Measurements from ENCODE around the gene NSD1. TPM values are rescaled to one million over a fixed set of nuclear protein-coding genes. Genes with fewer than 3 reads are reported as not detected.

The NSD1 gene
- total RNA-seq, 3 donors from 2014 or later: 59.3 to 103 (median 69.7) TPM

DNA sequence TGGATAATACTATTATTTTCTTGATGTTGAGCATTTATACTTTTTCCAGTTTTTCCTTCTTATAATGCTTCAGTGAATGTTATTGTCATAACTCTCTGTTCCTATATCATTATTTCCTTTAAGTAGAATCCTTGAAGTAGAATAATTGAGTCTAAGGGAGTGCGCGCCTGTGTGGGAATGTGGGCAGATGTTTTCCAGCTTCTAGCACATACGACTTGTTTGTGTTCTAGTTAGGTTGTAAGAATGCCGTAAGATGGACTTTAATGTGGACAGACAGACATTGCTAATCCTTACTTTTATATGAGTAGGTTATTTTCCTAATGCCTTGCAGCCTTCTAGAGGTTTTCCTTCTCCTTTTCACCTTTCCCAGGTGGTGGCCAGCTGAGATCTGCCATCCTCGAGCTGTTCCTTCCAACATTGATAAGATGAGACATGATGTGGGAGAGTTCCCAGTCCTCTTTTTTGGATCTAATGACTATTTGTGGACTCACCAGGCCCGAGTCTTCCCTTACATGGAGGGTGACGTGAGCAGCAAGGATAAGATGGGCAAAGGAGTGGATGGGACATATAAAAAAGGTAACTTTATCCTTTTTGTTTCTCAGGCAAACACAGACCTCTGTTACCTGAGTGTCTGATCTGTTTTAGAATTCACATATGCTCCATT is 135.8 kb downstream of the NSD1 start:
- H3K36me3 ChIP-seq (ENCODE audit: low read depth): no peaks in the 10 kb centered on the region
- no peaks in the 10 kb centered on the region for H3K4me1 ChIP-seq (ENCODE audit: low read depth)
- no peak for ATAC-seq
- no peaks in the 10 kb centered on the region for H3K9me3 ChIP-seq
- DNase-seq: no peak
- TF ChIP-seq, protein P1, sequence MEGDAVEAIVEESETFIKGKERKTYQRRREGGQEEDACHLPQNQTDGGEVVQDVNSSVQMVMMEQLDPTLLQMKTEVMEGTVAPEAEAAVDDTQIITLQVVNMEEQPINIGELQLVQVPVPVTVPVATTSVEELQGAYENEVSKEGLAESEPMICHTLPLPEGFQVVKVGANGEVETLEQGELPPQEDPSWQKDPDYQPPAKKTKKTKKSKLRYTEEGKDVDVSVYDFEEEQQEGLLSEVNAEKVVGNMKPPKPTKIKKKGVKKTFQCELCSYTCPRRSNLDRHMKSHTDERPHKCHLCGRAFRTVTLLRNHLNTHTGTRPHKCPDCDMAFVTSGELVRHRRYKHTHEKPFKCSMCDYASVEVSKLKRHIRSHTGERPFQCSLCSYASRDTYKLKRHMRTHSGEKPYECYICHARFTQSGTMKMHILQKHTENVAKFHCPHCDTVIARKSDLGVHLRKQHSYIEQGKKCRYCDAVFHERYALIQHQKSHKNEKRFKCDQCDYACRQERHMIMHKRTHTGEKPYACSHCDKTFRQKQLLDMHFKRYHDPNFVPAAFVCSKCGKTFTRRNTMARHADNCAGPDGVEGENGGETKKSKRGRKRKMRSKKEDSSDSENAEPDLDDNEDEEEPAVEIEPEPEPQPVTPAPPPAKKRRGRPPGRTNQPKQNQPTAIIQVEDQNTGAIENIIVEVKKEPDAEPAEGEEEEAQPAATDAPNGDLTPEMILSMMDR (IDR thresholded peaks at IDR 0.05): no peak
- H3K4me3 ChIP-seq: no peak overlapping the region
- intact Hi-C loops (cut with DNase I, micrococcal nuclease): no loop called here

DNA sequence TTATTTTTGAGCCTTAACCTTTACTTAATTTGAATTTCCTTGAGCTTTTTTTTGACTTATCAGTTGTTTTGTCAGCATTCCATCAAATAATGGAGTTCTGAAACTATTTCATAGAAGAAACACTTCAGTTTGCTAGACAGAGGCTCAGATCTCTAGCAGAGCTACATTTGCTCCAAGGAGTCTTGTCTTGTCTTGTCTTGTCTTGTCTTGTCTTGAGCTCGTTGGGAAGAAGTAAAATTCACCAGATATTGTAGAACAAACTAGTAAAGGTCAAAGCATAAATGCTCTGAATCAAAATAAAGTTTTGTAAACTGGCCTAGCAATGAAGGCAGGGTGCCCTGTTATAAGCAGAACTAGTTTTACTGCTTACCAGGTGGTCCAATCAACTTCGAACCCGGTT is 136.4 kb downstream of the NSD1 start:
- H3K9me3 ChIP-seq: no peaks in the 10 kb centered on the region
- intact Hi-C loops (cut with DNase I, micrococcal nuclease): no loop called here
- H3K4me3 ChIP-seq: no peak overlapping the region
- no peaks in the 10 kb centered on the region for H3K4me1 ChIP-seq (ENCODE audit: low read depth)
- DNase-seq (no peak), ATAC-seq (no peak)
- TF ChIP-seq, protein P1 (IDR thresholded peaks at IDR 0.05): no peak
- no peaks in the 10 kb centered on the region for H3K36me3 ChIP-seq (ENCODE audit: low read depth)

DNA sequence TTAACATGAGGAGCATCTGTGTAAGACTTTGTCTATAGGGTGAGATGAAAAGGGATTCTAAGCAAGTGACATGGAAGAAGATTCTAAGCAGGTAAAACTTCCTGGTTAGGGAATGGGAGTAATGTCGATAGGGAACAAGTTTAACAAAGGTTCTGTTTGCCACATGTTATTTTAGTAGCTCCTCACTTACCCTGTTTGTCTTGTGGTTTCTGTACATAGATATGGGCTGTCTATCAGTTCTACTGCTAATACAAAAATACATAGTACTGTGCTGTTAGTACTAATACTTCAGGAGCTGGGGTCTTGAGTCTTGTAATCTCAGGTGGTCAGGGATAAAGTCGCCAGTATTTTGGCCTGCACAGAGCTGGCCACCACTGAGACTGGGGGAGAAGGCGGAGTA is 137.1 kb downstream of the NSD1 start:
- TF ChIP-seq, protein P1 (IDR thresholded peaks at IDR 0.05): no peak
- ATAC-seq (no peak), DNase-seq (no peak)
- Histone ChIP-seq H3K4me1 (ENCODE audit: low read depth) (no peaks in the 10 kb centered on the region), H3K9me3 (no peaks in the 10 kb centered on the region), H3K36me3 (ENCODE audit: low read depth) (peaks cover 1% of the 10 kb centered on the region), H3K4me3 (no peak overlapping the region)
- intact Hi-C loops (cut with DNase I, micrococcal nuclease): no loop called here

DNA sequence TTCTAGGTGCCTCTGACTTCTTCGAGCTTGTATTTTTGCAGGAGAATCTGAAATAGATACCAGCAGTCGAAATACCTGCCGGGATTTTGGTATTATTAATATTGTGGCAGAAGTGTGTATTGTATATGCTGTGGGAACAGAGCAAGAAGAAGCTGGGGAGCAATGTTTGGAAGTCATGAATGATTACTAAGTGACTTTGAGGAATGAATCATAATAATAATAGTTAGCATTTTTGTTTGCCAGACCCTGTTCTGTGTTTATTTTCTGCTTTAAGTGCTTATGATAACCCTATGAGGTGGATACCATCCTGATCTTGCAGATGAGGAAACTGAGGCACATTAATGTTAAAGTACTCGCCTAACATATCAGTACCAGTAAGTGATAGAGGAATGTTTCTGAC is 137.5 kb downstream of the NSD1 start:
- TF ChIP-seq, protein P1 (IDR thresholded peaks at IDR 0.05): no peak
- H3K4me3 ChIP-seq: no peak overlapping the region
- H3K4me1 ChIP-seq (ENCODE audit: low read depth): no peaks in the 10 kb centered on the region
- no peaks in the 10 kb centered on the region for H3K9me3 ChIP-seq
- ATAC-seq (no peak), DNase-seq (no peak)
- H3K36me3 ChIP-seq (ENCODE audit: low read depth): peaks cover 3% of the 10 kb centered on the region
- intact Hi-C loops (cut with DNase I, micrococcal nuclease): no loop called here

DNA sequence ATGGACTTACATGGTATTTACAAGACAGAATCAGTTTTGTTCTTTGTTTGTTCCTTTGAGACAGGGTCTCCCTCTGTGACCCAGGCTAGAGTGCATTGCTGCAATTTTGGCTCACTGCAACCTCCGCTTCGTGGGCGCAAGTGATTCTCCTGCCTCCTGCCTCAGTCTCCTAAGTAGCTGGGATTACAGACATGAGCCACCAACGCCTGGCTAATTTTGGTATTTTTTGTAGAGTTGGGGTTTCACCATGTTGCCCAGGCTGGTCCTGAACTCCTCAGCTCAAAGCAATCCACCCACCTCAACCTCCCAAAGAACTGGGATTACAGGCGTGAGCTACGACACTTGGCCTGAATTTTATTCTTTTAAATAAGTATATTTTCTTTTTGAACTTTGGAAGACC is 142.3 kb downstream of the NSD1 start:
- intact Hi-C loops (cut with DNase I, micrococcal nuclease): no loop called here
- no peaks in the 10 kb centered on the region for H3K9me3 ChIP-seq
- no peaks in the 10 kb centered on the region for H3K4me1 ChIP-seq (ENCODE audit: low read depth)
- ATAC-seq: no peak
- TF ChIP-seq, protein P1 (IDR thresholded peaks at IDR 0.05): no peak
- H3K4me3 ChIP-seq: no peak overlapping the region
- H3K36me3 ChIP-seq (ENCODE audit: low read depth): peaks cover 3% of the 10 kb centered on the region
- DNase-seq: no peak

DNA sequence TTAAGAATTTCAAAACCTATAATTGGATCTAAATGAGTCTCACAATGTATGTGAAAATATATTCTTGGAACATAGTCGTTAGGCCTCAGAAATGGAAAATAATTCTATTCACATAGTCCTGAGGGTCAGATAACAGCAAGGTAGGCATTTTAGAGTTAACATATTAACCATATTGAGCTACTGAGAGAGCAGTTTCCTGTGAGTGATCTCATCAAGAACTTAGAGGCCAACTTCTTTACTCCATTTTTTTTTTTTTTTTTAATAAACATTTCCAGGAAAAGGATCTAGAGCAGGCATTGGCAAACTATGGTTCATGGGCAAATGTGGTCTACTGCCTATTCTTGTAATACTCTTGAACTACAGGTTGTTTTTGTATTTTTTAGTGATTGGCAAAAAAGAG is 143.3 kb downstream of the NSD1 start:
- no peak for DNase-seq
- ATAC-seq: no peak
- intact Hi-C loops (cut with DNase I, micrococcal nuclease): no loop called here

More for the DNA sequence above, 143.3 kb downstream of the NSD1 start:
- H3K4me3 ChIP-seq: no peak overlapping the region
- peaks cover 3% of the 10 kb centered on the region for H3K36me3 ChIP-seq (ENCODE audit: low read depth)
- H3K4me1 ChIP-seq (ENCODE audit: low read depth): no peaks in the 10 kb centered on the region
- H3K9me3 ChIP-seq: no peaks in the 10 kb centered on the region
- TF ChIP-seq, protein P1 (IDR thresholded peaks at IDR 0.05): no peak
